ENCODE data around the gene FAM78A.

FAM78A gene

DNA sequence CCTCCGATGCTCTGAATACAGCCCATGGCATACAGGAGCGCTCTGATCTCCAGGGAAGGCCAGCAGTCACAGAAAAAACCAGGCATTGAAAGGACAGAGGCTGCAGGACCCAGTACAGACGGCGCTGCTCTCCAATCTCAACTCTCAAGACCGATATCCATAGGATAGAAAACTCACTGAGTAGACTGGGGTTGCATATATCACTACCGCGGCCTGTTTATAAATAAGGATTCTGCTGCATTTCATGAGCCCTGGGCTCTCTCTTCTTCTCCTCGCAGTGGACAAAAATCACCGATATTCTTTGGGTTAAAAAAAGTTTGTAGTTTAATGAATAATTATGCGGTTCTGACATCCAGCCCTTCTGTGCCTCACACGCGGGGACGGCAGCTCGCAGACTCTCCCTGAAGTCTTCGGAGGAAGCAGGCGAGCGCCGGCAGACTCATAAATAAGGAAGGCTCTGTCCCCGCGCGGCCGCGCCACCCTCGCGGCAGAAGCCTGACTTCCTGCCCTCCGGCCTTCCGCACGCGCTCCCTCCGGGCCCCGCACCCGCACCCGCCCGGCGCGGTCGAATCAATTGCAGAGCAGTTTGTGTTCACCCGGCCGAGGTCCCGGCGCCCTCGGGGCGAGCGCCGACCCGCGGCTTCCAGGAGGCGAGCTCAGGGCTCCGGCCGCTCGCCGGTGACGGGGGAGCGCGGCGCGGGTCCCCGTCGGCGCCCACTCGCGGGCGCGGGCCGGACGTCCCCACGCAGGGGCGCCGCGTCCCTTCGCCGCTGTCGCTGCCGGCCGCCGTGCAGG lies at the start of gene FAM78A:
Gene FAM78A, minus strand, starts transcription at position 417 of the 795 bp plus-strand sequence. Its CDS starts 331 bp downstream, at position 86.
- DNase-seq (ENCODE audit: low spot score), result peak; percentile 82

- DNase-seq (ENCODE audit: low spot score), result no peak
Measured at GRCh38 chr9:131324736-131325679, 48.7 kb upstream of the FAM78A start.

DNA sequence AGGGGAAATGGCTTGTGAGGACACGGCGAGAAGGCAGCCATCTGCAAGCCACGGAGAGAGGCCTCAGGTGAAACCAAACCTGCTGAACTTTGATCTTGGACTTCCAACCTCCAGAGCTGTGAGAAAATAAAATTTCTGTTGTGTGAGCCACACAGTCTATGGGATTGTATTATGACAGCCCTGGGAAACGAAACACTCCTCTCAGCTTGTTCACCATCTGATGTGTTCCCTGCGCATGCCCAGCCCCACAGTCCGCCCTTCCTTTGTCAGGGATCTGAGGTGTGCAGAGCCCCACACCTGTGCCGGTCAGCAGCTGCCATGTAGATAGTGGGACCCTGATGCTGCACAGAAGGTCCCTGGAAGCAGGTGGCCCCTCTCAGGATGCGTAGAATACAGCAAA lies 47.3 kb upstream of the FAM78A start:
- no peak for DNase-seq (ENCODE audit: low spot score)

- no peak for DNase-seq (ENCODE audit: low spot score)
Measured at GRCh38 chr9:131320031-131320685, 43.8 kb upstream of the FAM78A start.

GRCh38 chr9:131319486-131319885 lies 43.2 kb upstream of the FAM78A start:
- no peak for DNase-seq (ENCODE audit: low spot score)

GRCh38 chr9:131318231-131319085 lies 42.1 kb upstream of the FAM78A start:
- DNase-seq (ENCODE audit: low spot score), result no peak

- peak; percentile 85 for DNase-seq (ENCODE audit: low spot score)
Measured at GRCh38 chr9:131312822-131313770, 36.8 kb upstream of the FAM78A start.

DNA sequence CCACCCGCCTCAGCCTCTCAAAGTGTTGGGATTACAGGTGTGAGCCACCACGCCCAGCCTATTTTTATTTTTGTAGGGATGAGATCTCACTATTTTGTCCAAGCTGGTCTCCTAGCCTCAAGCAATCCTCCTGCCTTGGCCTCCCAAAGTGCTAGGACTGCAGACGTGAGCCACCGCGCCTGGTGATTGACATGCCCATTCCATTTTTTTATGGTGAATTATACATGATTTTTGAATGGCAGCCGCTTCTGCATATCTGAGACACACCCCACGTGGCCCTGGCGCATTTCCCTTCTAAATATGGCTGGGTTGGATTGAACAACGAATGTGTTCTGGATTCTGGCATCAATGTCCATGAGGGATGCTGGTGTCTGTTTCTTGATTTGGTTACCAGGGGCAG lies 35.9 kb upstream of the FAM78A start:
- no peak for DNase-seq (ENCODE audit: low spot score)

DNA sequence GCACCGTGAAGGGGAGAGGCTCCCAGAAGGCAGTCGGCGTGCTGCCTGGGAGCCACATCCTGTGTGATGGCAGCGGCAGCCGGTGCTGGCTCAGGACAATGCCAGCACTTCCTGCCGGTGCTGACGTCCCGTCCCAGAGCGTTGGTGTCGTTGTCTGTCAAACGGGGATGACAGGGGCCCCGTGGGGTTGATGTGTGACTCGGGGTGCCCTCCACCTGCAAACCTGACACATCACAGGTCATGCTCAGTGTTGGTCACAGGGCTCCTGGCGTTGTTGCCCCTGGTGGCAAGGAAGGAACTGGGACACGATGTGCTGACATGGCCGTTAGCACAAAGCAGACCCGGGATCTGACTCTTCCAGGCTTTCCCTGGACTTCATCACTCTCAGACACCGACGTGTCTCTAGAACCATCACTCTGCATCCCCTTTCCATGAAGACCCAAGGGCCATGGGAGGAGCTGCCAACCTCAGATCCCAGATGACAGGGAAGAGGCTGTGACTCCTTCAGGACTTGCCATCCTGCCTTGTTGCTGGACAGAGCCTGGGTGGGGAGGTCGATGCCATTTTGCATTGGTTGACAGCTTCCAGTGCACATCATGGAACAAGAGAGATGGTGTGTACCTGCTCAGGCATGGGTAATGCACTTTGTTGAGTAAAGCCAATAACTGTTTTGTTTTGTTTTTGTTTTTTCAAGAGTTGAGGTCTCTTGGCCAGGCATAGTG lies 34.7 kb upstream of the FAM78A start:
- DNase-seq (ENCODE audit: low spot score), result no peak

DNA sequence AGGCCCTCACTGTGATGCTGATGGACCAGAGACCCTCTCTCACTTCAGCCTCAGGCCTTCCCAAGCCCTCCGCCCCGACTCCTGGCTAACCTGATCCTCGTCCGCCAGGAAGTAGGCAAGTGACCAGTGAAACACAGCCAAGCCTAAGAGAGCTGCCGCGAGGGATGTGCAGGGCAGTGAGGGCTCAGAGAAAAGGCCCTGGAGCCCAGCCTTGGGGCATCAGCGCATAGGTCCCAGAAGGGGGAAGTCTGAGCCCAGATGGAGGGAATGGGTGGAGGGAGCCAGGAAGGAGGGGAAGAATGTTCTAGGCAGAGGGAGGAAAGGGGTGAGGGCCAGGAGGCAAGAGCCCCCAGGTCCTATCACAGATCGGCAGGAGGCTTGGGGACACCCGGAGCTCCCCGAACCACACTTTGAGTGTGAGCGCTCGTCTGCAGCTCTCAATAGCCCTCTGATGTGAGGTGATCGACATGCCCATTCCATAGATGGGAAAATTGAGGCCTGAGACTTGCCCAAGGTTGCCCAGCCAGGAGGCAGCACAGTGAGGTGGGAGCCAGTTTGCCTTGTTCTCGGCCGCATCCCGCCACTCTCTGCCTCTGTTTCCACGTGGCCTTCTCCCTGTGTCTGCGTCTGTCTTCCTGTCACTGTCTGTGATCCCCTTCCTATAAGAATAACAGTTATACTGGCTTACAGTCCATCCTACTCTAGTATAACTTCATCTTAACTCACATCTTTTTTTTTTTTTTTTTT lies 33.4 kb upstream of the FAM78A start:
- no peak for DNase-seq (ENCODE audit: low spot score)

DNA sequence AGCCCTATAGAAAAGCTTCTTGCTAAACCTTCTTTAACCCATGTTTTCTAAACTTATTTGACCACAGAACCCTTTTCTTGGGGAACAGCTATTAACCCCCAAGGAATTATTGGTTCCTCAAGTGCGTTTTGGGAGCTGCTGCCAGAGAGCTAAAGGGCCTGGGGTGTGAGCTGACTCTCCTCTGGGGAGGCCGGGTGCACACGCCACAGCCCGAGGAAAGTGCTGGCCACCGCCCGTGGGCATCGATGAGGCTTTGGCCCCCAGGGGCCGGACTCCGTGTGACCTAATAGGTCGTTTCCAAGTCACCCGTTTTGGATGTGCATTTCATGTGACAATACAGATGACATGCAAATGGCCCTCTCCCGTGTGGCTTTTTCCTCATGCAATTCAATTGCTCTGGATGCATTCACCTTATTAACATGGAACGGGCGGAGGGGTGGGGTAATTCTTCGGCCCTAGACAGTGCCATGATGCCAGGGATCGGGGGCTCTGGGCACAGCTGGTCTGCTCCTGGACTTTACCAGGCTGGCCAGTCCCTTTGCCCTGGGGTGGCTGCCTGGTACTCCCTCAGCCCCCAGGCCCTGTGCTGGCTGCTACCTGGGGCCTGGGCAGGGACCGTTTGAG lies 32.7 kb upstream of the FAM78A start:
- no peak for DNase-seq (ENCODE audit: low spot score)

DNA sequence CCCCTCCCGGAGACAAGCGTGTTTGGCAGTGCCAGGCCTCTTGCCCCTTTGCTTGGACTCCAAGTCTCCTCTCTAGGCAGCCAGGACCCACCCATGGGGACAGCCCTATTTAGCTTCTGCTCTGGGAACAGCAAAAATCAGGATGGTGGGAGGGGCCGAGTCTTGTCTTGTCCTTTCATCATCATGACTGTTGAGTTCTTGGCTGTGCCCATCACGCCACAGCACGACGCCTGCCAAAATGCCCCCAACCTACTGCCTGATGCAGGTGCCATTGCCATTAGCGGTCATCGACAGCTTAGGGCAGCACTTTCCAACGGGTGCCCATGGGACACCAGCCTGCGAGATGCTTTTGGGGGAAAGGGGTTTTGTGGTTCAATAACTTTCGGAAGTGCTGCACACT lies 32.1 kb upstream of the FAM78A start:
- no peak for DNase-seq (ENCODE audit: low spot score)

- DNase-seq (ENCODE audit: low spot score), result no peak
Measured at GRCh38 chr9:131307974-131308373, 31.7 kb upstream of the FAM78A start.

DNA sequence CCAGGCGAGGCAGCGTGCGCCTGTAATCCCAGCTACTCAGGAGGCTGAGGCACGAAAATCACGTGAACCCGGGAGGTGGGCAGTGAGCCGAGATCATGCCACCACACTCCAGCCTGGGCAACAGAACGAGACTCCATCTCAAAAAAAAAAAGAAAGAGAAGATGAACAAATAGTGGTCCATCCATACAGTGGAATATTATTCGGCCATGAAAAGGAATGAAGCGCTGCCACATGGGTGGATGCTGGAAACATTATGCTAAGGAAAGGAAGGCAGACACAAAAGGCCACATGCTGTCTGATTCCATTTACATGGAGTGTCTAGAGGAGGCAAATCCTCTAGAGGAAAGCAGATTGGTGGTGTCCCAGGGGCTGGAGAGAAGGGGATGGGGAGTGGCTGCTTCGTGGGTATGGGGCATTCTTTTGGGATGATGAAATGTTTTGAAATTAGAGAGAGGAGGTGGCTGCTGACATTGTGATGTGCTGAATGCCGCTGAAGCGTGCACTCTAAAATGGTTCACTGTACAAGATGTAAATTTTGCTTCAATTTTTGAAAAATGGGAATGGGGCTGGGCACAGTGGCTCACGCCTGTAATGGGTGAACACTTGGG lies 30.2 kb upstream of the FAM78A start:
- no peak for DNase-seq (ENCODE audit: low spot score)

DNA sequence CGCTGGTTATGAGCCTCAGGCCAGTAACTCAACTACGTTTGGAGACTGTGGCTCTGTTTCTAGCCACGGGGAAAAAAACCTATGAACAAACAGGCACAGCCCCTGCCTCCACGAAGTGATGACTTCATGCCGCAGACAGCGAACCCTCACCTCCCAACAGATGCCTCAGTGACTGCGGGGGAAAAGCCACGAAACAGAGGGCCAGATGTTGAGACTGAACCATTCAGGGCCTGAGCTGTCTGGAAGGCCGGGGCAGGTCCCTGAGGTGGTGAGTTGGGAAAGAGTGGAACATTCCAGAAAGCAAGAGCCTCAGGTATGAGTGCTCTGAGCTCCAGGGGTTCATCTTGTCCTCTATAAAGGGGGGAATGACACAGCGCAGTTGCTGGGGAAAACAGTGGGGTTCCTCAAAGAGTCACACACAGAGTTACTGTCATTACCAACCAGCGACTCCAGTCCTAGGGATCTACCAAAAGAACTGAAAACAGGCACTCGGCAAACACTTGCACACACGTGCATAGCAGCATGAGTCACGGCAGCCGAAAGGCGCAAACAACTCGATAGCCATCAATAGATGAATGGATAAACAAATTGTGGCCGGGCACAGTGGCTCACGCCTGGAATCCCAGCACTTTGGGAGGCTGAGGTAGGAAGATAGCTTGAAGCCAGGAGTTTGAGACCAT lies 28.5 kb upstream of the FAM78A start:
- DNase-seq (ENCODE audit: low spot score), result no peak

- no peak for DNase-seq (ENCODE audit: low spot score)
Measured at GRCh38 chr9:131303381-131304321, 27.3 kb upstream of the FAM78A start.

Measured in HuH-7.5 (cell line).